Panc1 (cell line): ENCODE measurements around the gene TSC2.

Experiments used
- CTCF ChIP-seq: fragments of 450-650 bp; IDR thresholded peaks from 2 replicates; pipeline ENCODE4 v1.5.1; 2017; ENCODE audit warnings: mild to moderate bottlenecking
- POLR2AphosphoS5 ChIP-seq: IDR thresholded peaks from 2 replicates; pipeline ENCODE4 v1.6.1; 2012; ENCODE audit warnings: mild to moderate bottlenecking, low read depth, low read length, moderate library complexity
- TCF7L2 ChIP-seq: IDR thresholded peaks from 2 replicates; pipeline ENCODE4 v1.6.1; 2011; ENCODE audit warnings: mild to moderate bottlenecking, low read depth, low read length, inconsistent platforms

- TF ChIP-seq CTCF, result no peak
- no peak for TF ChIP-seq POLR2AphosphoS5
- TF ChIP-seq TCF7L2, result no peak
Observed at GRCh38 chr16:2084895-2085625, 37.3 kb downstream of the TSC2 start.
